GM23338 (cell line): ENCODE results near the gene STPG2. TPM values are rescaled to one million over a fixed set of nuclear protein-coding genes. Genes with fewer than 3 reads are reported as not detected.

Experiments
- ATAC-seq: fragments of 200-7000 bp; cut with Tn5 transposase; 3 replicates; pipeline ENCODE4 v1.9.1; 2020
- DNase-seq: peaks from one replicate; pipeline ENCODE4 v3.0.0-alpha.2; 2015; ENCODE audit warnings: low spot score
- H2AFZ ChIP-seq: fragments of 200-600 bp; sonication (generic); 2 replicates; pipeline ENCODE4 v1.8.0; 2016; ENCODE audit warnings: antibody characterized with exemption, mild to moderate bottlenecking, moderate library complexity
- H3F3A ChIP-seq: fragments of 200-600 bp; sonication (generic); replicated peaks from 2 replicates; pipeline ENCODE4 v1.8.0; 2017; ENCODE audit warnings: antibody characterized with exemption, mixed run types, low read depth
- H3K27ac ChIP-seq: fragments of 200-600 bp; sonication (generic); 2 replicates; pipeline ENCODE4 v1.6.1; 2016; ENCODE audit warnings: low read depth
- H3K27me3 ChIP-seq: fragments of 200-600 bp; sonication (generic); 2 replicates; pipeline ENCODE4 v1.8.0; 2016; ENCODE audit warnings: mild to moderate bottlenecking, mixed run types, moderate library complexity; ENCODE audit not compliant: insufficient read depth
- H3K36me3 ChIP-seq: fragments of 200-600 bp; sonication (generic); 2 replicates; pipeline ENCODE4 v1.8.0; 2016; ENCODE audit warnings: mild to moderate bottlenecking; ENCODE audit not compliant: insufficient read depth
- H3K4me1 ChIP-seq: fragments of 200-600 bp; sonication (generic); 2 replicates; pipeline ENCODE4 v1.8.0; 2016; ENCODE audit warnings: mild to moderate bottlenecking, moderate library complexity; ENCODE audit not compliant: insufficient read depth
- H3K4me2 ChIP-seq: fragments of 200-600 bp; sonication (generic); 2 replicates; pipeline ENCODE4 v1.7.1; 2017; ENCODE audit warnings: mixed run types
- H3K4me3 ChIP-seq: fragments of 200-600 bp; sonication (generic); 2 replicates; pipeline ENCODE4 v1.6.1; 2016; ENCODE audit warnings: mixed run types
- H3K79me2 ChIP-seq: fragments of 200-600 bp; sonication (generic); replicated peaks from 2 replicates; pipeline ENCODE4 v1.8.0; 2017; ENCODE audit warnings: mild to moderate bottlenecking; ENCODE audit not compliant: insufficient read depth
- H3K9me2 ChIP-seq: fragments of 200-600 bp; sonication (generic); 2 replicates; pipeline ENCODE4 v1.8.0; 2017; ENCODE audit not compliant: insufficient read depth
- H4K20me1 ChIP-seq: fragments of 200-600 bp; sonication (generic); replicated peaks from 2 replicates; pipeline ENCODE4 v1.8.0; 2017; ENCODE audit warnings: mild to moderate bottlenecking; ENCODE audit not compliant: insufficient read depth
- H3K27ac Mint-ChIP-seq: 2 replicates; pipeline ENCODE4 v1.8.0; 2020; ENCODE audit warnings: inconsistent platforms, mild to moderate bottlenecking, moderate library complexity, mixed read lengths
- H3K27me3 Mint-ChIP-seq: 3 replicates; pipeline ENCODE4 v1.8.0; 2022; ENCODE audit warnings: low read depth, mild to moderate bottlenecking, moderate library complexity, mixed read lengths, inconsistent platforms; ENCODE audit not compliant: insufficient read depth, poor library complexity
- H3K36me3 Mint-ChIP-seq: 3 replicates; pipeline ENCODE4 v1.8.0; 2021; ENCODE audit warnings: low read depth, mild to moderate bottlenecking, inconsistent platforms, moderate library complexity, mixed read lengths
- H3K4me1 Mint-ChIP-seq: 3 replicates; pipeline ENCODE4 v1.8.0; 2020; ENCODE audit warnings: mild to moderate bottlenecking, inconsistent platforms, mixed read lengths
- H3K4me3 Mint-ChIP-seq: 3 replicates; pipeline ENCODE4 v1.8.0; 2021; ENCODE audit warnings: moderate library complexity, mild to moderate bottlenecking, inconsistent platforms, mixed read lengths
- H3K9me3 Mint-ChIP-seq: 3 replicates; pipeline ENCODE4 v1.8.0; 2020; ENCODE audit warnings: moderate library complexity, mild to moderate bottlenecking, inconsistent platforms, mixed read lengths
- CREB1 ChIP-seq: fragments of 250-450 bp; sonication (Bioruptor Pico); IDR thresholded peaks from 2 replicates; pipeline ENCODE4 v1.5.0; 2020; ENCODE audit warnings: low read depth, mild to moderate bottlenecking, moderate library complexity
- EZH2 ChIP-seq: fragments of 200-600 bp; sonication (generic); IDR thresholded peaks from one replicate; pipeline ENCODE4 v1.8.0; 2017; ENCODE audit warnings: antibody characterized with exemption, mild to moderate bottlenecking, low read depth; ENCODE audit not compliant: unreplicated experiment
- EZH2phosphoT487 ChIP-seq: fragments of 200-600 bp; sonication (generic); IDR thresholded peaks from one replicate; pipeline ENCODE4 v1.8.1; 2018; ENCODE audit warnings: antibody characterized with exemption; ENCODE audit not compliant: unreplicated experiment
- JUNB ChIP-seq: IDR thresholded peaks from one replicate; pipeline ENCODE4 v1.6.1; 2016; ENCODE audit warnings: antibody characterized with exemption; ENCODE audit not compliant: unreplicated experiment
- NANOG ChIP-seq: IDR thresholded peaks from 2 replicates; pipeline ENCODE4 v1.6.1; 2016; ENCODE audit warnings: antibody characterized with exemption, borderline replicate concordance
- POLR2AphosphoS5 ChIP-seq: IDR thresholded peaks from 2 replicates; pipeline ENCODE4 v1.6.1; 2016; ENCODE audit warnings: antibody characterized with exemption, low read depth
- STAT1 ChIP-seq: IDR thresholded peaks from one replicate; pipeline ENCODE4 v1.6.1; 2016; ENCODE audit warnings: antibody characterized with exemption; ENCODE audit not compliant: unreplicated experiment
- ZNF114 ChIP-seq: fragments of 250-450 bp; sonication (Bioruptor Pico); IDR thresholded peaks from 2 replicates; pipeline ENCODE4 v1.5.0; 2020; ENCODE audit warnings: mild to moderate bottlenecking, moderate library complexity
- ZNF331 ChIP-seq: fragments of 250-450 bp; sonication (Bioruptor Pico); IDR thresholded peaks from 2 replicates; pipeline ENCODE4 v1.5.0; 2020; ENCODE audit warnings: low read depth, mild to moderate bottlenecking, moderate library complexity
- polyA plus RNA-seq: library from polyadenylated mRNA; unstranded; fragments of >200 nt; fragmentation: Nextera tagmentation; extraction: Ambion mirVana; gene quantifications from 2 replicates; pipeline ENCODE4 v1.2.1, GENCODE V29; 2016
- total RNA-seq: library from RNA; depleted of rRNA; stranded (reverse); fragments of >200 nt; shearing (Covaris generic); gene quantifications from 2 replicates; pipeline ENCODE4 v1.2.3, GENCODE V29; 2014
- TF ChIP-seq, protein P1 (sequence below): IDR thresholded peaks from 2 replicates; pipeline ENCODE4 v1.6.1; 2016; ENCODE audit warnings: antibody characterized with exemption
- TF ChIP-seq, protein P2 (sequence below): fragments of 250-450 bp; sonication (Bioruptor Pico); IDR thresholded peaks from 2 replicates; pipeline ENCODE4 v1.5.0; 2020; ENCODE audit warnings: mild to moderate bottlenecking, moderate library complexity
- TF ChIP-seq, protein P3 (sequence below), 2 experiments: fragments of 200-600 bp in 1 of 2; sonication (generic) in 1 of 2; conservative IDR thresholded peaks; 2 replicates each; pipeline versions ENCODE4 v1.5.1 to v1.6.1; 2016 to 2017; ENCODE audit warnings: antibody characterized with exemption in 2 of 2, low read depth in 2 of 2, mild to moderate bottlenecking in 2 of 2, moderate library complexity in 1 of 2
- TF ChIP-seq, protein P4 (sequence below): IDR thresholded peaks from one replicate; pipeline ENCODE4 v1.6.1; 2018; ENCODE audit warnings: antibody characterized with exemption; ENCODE audit not compliant: unreplicated experiment

Gene STPG2
- total and polyA plus RNA-seq, 2 experiments from 2014 or later, result 0.17 to 0.32 TPM

DNA sequence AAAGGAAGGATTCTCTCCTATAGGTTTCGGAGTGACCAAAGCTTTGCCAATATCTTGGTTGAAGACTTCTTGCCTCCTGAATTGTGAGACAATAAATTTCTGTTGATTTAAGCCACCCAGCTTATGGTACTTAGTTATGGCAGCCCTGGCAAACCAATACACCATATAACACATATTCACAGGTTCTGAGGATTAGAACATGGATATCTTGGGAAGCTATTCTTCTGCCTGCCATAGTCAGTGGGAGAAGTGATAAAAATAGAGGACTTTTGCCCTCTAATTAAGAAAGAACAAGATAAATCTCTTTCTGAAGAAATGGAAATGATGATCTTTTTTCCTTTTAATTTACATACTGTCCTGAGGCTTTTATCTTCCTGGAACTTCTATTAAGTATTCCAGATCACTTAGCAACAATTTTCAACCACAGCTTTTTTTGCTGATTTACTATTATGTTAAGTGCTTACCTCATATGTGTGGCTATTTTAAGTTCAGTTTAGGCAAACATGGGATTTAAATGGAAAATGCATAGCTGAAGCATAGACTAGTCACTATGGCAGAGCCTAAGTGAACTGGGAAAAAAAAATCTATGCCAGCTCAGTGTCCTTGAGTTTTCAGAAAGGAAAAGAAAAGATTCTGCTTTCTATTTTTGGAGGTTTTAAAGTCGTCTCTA, 381.7 kb downstream of the STPG2 start:
- Histone ChIP-seq H3K9me2 (no peaks in the 10 kb centered on the region), H3K36me3 (no peaks in the 10 kb centered on the region), H2AFZ (no peak overlapping the region), H3K27me3 (no peaks in the 10 kb centered on the region), H3K79me2 (no peaks in the 10 kb centered on the region), H4K20me1 (no peaks in the 10 kb centered on the region), H3K4me2 (no peak overlapping the region), H3F3A (no peaks in the 10 kb centered on the region), H3K4me1 (no peaks in the 10 kb centered on the region), H3K4me3 (no peak overlapping the region), H3K27ac (no peak overlapping the region)
- H3K4me3 Mint-ChIP-seq, result no peak overlapping the region
- DNase-seq, result no peak
- no peaks in the 10 kb centered on the region for H3K27me3 Mint-ChIP-seq
- no peaks in the 10 kb centered on the region for H3K4me1 Mint-ChIP-seq
- TF ChIP-seq NANOG (no peak), ZNF114 (CRISPR knock-in tag) (no peak), ZNF331 (no peak), CREB1 (CRISPR knock-in tag) (no peak), EZH2phosphoT487 (no peak), STAT1 (no peak), EZH2 (no peak), POLR2AphosphoS5 (no peak), JUNB (no peak)
- TF ChIP-seq, protein P1, sequence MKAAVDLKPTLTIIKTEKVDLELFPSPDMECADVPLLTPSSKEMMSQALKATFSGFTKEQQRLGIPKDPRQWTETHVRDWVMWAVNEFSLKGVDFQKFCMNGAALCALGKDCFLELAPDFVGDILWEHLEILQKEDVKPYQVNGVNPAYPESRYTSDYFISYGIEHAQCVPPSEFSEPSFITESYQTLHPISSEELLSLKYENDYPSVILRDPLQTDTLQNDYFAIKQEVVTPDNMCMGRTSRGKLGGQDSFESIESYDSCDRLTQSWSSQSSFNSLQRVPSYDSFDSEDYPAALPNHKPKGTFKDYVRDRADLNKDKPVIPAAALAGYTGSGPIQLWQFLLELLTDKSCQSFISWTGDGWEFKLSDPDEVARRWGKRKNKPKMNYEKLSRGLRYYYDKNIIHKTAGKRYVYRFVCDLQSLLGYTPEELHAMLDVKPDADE, result no peak
- TF ChIP-seq, protein P2, sequence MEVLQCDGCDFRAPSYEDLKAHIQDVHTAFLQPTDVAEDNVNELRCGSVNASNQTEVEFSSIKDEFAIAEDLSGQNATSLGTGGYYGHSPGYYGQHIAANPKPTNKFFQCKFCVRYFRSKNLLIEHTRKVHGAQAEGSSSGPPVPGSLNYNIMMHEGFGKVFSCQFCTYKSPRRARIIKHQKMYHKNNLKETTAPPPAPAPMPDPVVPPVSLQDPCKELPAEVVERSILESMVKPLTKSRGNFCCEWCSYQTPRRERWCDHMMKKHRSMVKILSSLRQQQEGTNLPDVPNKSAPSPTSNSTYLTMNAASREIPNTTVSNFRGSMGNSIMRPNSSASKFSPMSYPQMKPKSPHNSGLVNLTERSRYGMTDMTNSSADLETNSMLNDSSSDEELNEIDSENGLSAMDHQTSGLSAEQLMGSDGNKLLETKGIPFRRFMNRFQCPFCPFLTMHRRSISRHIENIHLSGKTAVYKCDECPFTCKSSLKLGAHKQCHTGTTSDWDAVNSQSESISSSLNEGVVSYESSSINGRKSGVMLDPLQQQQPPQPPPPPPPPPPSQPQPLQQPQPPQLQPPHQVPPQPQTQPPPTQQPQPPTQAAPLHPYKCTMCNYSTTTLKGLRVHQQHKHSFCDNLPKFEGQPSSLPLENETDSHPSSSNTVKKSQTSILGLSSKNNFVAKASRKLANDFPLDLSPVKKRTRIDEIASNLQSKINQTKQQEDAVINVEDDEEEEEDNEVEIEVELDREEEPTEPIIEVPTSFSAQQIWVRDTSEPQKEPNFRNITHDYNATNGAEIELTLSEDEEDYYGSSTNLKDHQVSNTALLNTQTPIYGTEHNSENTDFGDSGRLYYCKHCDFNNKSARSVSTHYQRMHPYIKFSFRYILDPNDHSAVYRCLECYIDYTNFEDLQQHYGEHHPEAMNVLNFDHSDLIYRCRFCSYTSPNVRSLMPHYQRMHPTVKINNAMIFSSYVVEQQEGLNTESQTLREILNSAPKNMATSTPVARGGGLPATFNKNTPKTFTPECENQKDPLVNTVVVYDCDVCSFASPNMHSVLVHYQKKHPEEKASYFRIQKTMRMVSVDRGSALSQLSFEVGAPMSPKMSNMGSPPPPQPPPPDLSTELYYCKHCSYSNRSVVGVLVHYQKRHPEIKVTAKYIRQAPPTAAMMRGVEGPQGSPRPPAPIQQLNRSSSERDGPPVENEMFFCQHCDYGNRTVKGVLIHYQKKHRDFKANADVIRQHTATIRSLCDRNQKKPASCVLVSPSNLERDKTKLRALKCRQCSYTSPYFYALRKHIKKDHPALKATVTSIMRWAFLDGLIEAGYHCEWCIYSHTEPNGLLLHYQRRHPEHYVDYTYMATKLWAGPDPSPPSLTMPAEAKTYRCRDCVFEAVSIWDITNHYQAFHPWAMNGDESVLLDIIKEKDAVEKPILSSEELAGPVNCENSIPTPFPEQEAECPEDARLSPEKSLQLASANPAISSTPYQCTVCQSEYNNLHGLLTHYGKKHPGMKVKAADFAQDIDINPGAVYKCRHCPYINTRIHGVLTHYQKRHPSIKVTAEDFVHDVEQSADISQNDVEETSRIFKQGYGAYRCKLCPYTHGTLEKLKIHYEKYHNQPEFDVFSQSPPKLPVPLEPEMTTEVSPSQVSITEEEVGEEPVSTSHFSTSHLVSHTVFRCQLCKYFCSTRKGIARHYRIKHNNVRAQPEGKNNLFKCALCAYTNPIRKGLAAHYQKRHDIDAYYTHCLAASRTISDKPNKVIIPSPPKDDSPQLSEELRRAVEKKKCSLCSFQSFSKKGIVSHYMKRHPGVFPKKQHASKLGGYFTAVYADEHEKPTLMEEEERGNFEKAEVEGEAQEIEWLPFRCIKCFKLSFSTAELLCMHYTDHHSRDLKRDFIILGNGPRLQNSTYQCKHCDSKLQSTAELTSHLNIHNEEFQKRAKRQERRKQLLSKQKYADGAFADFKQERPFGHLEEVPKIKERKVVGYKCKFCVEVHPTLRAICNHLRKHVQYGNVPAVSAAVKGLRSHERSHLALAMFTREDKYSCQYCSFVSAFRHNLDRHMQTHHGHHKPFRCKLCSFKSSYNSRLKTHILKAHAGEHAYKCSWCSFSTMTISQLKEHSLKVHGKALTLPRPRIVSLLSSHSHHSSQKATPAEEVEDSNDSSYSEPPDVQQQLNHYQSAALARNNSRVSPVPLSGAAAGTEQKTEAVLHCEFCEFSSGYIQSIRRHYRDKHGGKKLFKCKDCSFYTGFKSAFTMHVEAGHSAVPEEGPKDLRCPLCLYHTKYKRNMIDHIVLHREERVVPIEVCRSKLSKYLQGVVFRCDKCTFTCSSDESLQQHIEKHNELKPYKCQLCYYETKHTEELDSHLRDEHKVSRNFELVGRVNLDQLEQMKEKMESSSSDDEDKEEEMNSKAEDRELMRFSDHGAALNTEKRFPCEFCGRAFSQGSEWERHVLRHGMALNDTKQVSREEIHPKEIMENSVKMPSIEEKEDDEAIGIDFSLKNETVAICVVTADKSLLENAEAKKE (CRISPR knock-in tag), result no peak
- TF ChIP-seq, protein P3, sequence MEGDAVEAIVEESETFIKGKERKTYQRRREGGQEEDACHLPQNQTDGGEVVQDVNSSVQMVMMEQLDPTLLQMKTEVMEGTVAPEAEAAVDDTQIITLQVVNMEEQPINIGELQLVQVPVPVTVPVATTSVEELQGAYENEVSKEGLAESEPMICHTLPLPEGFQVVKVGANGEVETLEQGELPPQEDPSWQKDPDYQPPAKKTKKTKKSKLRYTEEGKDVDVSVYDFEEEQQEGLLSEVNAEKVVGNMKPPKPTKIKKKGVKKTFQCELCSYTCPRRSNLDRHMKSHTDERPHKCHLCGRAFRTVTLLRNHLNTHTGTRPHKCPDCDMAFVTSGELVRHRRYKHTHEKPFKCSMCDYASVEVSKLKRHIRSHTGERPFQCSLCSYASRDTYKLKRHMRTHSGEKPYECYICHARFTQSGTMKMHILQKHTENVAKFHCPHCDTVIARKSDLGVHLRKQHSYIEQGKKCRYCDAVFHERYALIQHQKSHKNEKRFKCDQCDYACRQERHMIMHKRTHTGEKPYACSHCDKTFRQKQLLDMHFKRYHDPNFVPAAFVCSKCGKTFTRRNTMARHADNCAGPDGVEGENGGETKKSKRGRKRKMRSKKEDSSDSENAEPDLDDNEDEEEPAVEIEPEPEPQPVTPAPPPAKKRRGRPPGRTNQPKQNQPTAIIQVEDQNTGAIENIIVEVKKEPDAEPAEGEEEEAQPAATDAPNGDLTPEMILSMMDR (conservative IDR thresholded peaks at IDR 0.05; ENCODE audit: low read depth in 2 of 2), result no peak
- TF ChIP-seq, protein P4, sequence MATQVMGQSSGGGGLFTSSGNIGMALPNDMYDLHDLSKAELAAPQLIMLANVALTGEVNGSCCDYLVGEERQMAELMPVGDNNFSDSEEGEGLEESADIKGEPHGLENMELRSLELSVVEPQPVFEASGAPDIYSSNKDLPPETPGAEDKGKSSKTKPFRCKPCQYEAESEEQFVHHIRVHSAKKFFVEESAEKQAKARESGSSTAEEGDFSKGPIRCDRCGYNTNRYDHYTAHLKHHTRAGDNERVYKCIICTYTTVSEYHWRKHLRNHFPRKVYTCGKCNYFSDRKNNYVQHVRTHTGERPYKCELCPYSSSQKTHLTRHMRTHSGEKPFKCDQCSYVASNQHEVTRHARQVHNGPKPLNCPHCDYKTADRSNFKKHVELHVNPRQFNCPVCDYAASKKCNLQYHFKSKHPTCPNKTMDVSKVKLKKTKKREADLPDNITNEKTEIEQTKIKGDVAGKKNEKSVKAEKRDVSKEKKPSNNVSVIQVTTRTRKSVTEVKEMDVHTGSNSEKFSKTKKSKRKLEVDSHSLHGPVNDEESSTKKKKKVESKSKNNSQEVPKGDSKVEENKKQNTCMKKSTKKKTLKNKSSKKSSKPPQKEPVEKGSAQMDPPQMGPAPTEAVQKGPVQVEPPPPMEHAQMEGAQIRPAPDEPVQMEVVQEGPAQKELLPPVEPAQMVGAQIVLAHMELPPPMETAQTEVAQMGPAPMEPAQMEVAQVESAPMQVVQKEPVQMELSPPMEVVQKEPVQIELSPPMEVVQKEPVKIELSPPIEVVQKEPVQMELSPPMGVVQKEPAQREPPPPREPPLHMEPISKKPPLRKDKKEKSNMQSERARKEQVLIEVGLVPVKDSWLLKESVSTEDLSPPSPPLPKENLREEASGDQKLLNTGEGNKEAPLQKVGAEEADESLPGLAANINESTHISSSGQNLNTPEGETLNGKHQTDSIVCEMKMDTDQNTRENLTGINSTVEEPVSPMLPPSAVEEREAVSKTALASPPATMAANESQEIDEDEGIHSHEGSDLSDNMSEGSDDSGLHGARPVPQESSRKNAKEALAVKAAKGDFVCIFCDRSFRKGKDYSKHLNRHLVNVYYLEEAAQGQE, result no peak
- H3K27ac Mint-ChIP-seq, result no peak overlapping the region
- H3K9me3 Mint-ChIP-seq, result no peaks in the 10 kb centered on the region
- H3K36me3 Mint-ChIP-seq, result no peaks in the 10 kb centered on the region
- no peak for ATAC-seq
